A204.1 (cell line): ENCODE data around the gene SIX2.

Experiments used
- FAIRE-seq: peaks from 2 replicates; lab custom pipeline; 2012; peaks lifted over from hg19 to GRCh38; lab: Jason Lieb, UNC

Gene SIX2

DNA sequence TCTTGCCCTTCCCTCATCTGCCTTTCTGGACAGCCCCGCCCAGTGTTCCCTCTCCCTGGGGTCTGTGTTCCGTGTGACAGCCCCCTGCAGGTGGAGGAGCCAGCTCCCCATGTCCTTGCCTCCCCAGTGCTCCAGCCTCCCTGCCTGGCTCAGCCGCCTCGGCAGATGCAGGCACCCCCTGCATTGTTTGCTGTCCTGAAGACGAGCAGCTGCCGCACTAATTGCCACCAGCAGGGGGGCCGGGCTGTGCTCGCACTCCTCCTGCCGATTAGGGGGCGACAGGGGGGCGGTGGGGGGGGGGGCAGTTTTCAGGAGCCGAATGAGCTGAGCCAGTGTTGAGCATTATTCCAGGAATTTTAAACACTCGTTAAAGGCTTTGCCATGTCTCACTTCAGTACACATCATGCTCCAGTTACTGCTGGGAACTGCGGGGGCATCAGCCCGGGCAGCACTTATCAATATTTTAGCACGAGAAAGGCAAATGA is 44.5 kb downstream of the SIX2 start:
- FAIRE-seq: no peak

DNA sequence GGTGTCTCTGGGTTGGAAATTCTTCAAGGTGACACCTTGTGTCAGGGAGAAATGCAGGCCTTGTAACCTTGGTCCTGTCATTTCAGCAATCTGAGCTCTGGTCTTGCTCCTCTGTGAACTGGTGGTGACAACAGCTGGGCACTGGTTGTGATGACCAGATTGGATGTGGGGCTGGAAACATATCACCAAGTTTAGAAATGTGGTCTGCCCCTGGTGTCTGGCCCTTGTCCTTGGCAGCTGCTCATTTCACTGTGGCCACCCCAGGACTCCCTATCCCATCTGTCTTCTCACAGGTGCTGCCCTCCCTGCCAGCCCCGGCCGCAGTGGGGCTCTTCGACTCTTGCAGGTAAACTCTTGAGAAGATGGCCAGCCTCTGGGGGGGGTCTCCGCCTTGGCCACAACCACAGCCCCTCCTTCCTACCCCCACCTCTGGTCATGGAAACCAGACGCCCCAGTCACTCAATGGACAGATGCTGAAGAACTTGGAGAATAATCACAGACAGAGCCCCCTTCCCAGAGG is 47.0 kb downstream of the SIX2 start:
- no peak for FAIRE-seq

DNA sequence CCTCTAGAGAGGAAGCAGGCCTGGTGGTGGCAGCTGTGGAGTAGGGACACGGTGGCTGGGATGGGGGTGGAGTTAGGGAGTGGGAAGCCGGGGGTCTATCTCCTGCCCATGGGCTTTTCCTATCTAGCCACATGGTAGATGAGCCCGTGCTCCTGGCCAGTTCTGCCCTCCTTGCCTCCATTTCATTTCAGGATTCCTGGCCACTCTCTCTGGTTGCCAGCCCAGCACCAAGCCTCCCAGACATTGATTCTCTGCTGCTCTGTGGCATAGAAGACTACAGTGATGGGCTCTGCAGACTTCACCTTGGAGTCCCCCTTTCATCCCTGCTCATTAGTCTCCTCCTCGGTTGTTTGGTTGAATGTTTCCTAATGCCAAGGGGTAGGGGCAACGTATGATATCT is 48.4 kb downstream of the SIX2 start:
- no peak for FAIRE-seq

DNA sequence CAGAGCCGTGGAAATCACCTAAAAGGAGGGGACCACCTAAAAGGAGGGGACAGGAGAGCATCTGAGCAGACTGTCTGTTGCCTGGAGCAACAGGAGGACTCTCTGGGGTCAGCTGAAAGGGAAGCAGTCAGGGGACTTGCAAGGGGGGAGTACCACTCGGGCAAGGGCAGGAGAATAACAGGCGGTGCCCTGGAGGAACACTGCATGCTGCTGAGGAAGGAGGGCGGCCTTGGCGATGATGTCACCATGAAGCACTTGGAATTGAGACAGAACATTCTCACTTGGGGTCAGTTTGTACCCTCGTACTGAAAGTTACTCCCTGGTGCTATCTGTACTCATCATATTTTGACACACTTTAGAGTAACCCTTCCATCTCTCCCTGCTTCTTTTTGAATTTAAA is 49.4 kb downstream of the SIX2 start:
- no peak for FAIRE-seq

DNA sequence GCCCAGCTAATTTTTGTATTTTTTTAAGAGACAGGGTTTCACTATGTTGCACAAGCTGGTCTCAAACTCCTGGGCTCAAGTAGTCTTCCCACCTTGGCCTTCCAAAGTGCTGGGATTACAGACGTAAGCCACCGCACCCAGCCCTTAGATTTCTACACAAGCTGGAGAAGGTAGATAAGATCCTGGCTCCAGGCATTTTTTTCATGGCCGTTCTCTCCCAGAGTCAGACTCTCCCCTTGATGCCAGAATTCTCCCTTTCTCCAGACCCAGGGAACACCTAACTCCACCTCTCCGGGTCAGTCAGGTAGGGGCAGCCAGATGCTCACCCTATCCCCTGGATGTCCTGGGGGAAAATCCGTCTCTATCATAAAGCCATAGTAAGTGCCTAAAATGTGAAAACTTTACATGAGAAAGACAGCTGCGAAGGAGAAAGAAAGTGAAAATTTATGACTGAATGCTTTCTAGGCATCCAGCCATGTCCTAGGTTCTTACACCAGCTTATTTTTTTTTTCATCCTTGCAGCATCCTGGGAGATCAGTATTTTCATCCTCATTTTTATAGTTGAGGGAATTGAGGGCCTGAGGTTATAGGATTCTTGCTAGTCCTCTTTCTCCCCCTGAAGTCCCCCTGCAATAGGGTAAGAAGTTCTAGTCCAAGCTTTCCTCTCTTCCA is 51.5 kb downstream of the SIX2 start:
- FAIRE-seq: no peak

- no peak for FAIRE-seq
These were observed 52.4 kb downstream of the SIX2 start for GRCh38 chr2:44956843-44957242.

GRCh38 chr2:44955593-44956392 is 53.5 kb downstream of the SIX2 start:
- FAIRE-seq: no peak
